GM12801 (cell line): ENCODE measurements around the gene RBMS3.

Experiments used
- CTCF ChIP-seq: IDR thresholded peaks from one replicate; pipeline ENCODE4 v1.5.1; 2011; ENCODE audit warnings: control low read depth; ENCODE audit not compliant: insufficient read length; ENCODE audit errors: extremely low read depth

The RBMS3 gene

GRCh38 chr3:29514912-29515311 is 234.0 kb downstream of the RBMS3 start:
- no peak for TF ChIP-seq CTCF

- no peak for TF ChIP-seq CTCF
Measured at GRCh38 chr3:29515451-29515850, 234.6 kb downstream of the RBMS3 start.

GRCh38 chr3:29516164-29516563 is 235.3 kb downstream of the RBMS3 start:
- no peak for TF ChIP-seq CTCF

GRCh38 chr3:29520764-29521163 is 239.9 kb downstream of the RBMS3 start:
- TF ChIP-seq CTCF, result no peak

GRCh38 chr3:29521293-29521692 is 240.4 kb downstream of the RBMS3 start:
- TF ChIP-seq CTCF, result no peak

- TF ChIP-seq CTCF, result no peak
Measured at GRCh38 chr3:29521751-29522150, 240.9 kb downstream of the RBMS3 start.

- no peak for TF ChIP-seq CTCF
Measured at GRCh38 chr3:29525254-29525881, 244.5 kb downstream of the RBMS3 start.
